GM12875 (cell line): ENCODE results near the gene CADPS.

Source experiments
- H3K4me3 ChIP-seq: one replicate; pipeline ENCODE4 v1.5.1; 2011; ENCODE audit warnings: low read depth, low read length, control low read depth
- CTCF ChIP-seq: IDR thresholded peaks from 2 replicates; pipeline ENCODE4 v1.5.1; 2011; ENCODE audit warnings: low read depth, mild to moderate bottlenecking, control low read depth, inconsistent platforms, low read length, moderate library complexity, borderline replicate concordance; ENCODE audit not compliant: insufficient read depth

CADPS gene

GRCh38 chr3:62361261-62361660 lies 514.0 kb downstream of the CADPS start:
- no peak for TF ChIP-seq CTCF
- no peak overlapping the region for H3K4me3 ChIP-seq

GRCh38 chr3:62359531-62359930 lies 515.7 kb downstream of the CADPS start:
- TF ChIP-seq CTCF: no peak
- H3K4me3 ChIP-seq: no peak overlapping the region

GRCh38 chr3:62356356-62356755 lies 518.9 kb downstream of the CADPS start:
- TF ChIP-seq CTCF: no peak
- no peak overlapping the region for H3K4me3 ChIP-seq

GRCh38 chr3:62355703-62356102 lies 519.5 kb downstream of the CADPS start:
- no peak for TF ChIP-seq CTCF
- no peak overlapping the region for H3K4me3 ChIP-seq
